Measurements from ENCODE around the gene HOTAIR.

DNA sequence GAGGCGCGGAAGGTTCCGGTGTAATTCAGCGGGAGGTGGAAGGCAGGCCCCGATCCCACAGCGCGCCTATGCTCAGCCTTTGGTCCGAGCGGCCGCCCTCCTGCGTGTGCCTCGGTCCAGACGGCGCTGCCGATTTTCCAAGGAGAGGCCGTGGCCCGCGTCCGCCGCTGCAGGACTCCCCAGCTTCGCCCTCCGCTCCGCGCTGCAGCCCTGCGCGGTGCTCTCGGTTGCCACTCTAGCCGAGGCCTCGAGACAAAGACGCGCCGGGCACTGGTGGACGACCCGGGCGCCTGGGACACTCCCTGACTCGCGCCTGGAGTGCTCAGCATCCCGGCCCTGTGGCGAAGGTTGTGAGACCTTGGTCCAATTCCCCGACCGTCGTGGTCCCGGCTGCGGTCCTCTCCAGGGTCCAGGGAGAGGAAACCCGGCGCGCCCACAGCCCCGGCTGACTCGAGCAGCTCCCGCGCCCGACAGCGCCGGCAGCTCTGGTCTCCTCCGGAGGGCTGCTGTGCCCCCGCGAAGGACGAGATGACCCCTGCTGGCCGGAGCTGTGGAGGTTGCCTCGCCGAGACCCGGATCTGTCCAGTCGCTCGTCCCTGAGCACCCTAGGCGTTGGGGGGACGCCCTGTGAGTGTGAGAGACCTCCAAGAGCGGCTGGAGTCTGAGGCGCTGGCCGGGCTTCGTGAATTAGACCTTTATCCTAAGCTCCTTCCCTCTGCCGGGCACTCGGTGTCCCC lies 13.6 kb downstream of the HOTAIR start:
- TF ChIP-seq CTCF (IDR thresholded peaks at IDR 0.05) (no peak), EP300 (IDR thresholded peaks at IDR 0.05) (no peak), POLR2A (IDR thresholded peaks at IDR 0.05) (no peak)
